Stimulated activated CD4-positive, alpha-beta T cell treated with anti-CD3 and anti-CD28 coated beads, Interleukin-2, amount 100 ng/mL, for 4 hours (primary cell): ENCODE results near the gene UQCR10.

ENCODE experiments used
- DNase-seq: peaks from one replicate; pipeline ENCODE4 v3.0.0-alpha.2; 2020; ENCODE audit warnings: low read depth

The UQCR10 gene

GRCh38 chr22:29765905-29766631, 1.1 kb upstream of the UQCR10 start:
- DNase-seq, result no peak

GRCh38 chr22:29766632-29767170, 468 bp upstream of the UQCR10 start, which contains the start of gene ZMAT5:
TSS of gene ZMAT5 (minus strand) at chr22:29767007. CDS start at chr22:29748544, 18,463 bp downstream.
- DNase-seq, result peak; percentile 84

- no peak for DNase-seq
These were observed 1.0 kb downstream of the UQCR10 start for GRCh38 chr22:29768052-29768693.

- DNase-seq, result no peak
These were observed 2.7 kb downstream of the UQCR10 start for GRCh38 chr22:29769723-29770321.

GRCh38 chr22:29772170-29772641, 5.0 kb downstream of the UQCR10 start:
- no peak for DNase-seq

- no peak for DNase-seq
These were observed 6.1 kb downstream of the UQCR10 start for GRCh38 chr22:29773233-29773632.

- DNase-seq, result no peak
These were observed 13.1 kb downstream of the UQCR10 start for GRCh38 chr22:29780220-29780619.

GRCh38 chr22:29780748-29781676, 13.8 kb downstream of the UQCR10 start:
- no peak for DNase-seq

GRCh38 chr22:29782061-29782845, 15.1 kb downstream of the UQCR10 start:
- DNase-seq, result no peak

GRCh38 chr22:29784451-29785361, 17.5 kb downstream of the UQCR10 start:
- no peak for DNase-seq

GRCh38 chr22:29786031-29786430, 18.9 kb downstream of the UQCR10 start:
- no peak for DNase-seq

GRCh38 chr22:29787371-29787980, 20.3 kb downstream of the UQCR10 start:
- no peak for DNase-seq

- DNase-seq, result no peak
These were observed 21.4 kb downstream of the UQCR10 start for GRCh38 chr22:29788339-29789279.

- DNase-seq, result no peak
These were observed 22.9 kb downstream of the UQCR10 start for GRCh38 chr22:29790061-29790460.

GRCh38 chr22:29793396-29793795, 26.2 kb downstream of the UQCR10 start:
- no peak for DNase-seq

GRCh38 chr22:29795663-29796062, 28.5 kb downstream of the UQCR10 start:
- no peak for DNase-seq

GRCh38 chr22:29797351-29797750, 30.2 kb downstream of the UQCR10 start:
- DNase-seq, result no peak

- DNase-seq, result no peak
These were observed 31.1 kb downstream of the UQCR10 start for GRCh38 chr22:29798318-29798717.
